H1 (cell line): ENCODE results near the gene LIPJ. TPM values are rescaled to one million over a fixed set of nuclear protein-coding genes. Genes with fewer than 3 reads are reported as not detected.

ENCODE experiments used
- GABPA ChIP-seq: IDR thresholded peaks from 2 replicates; pipeline ENCODE4 v1.6.1; 2011; ENCODE audit warnings: mild to moderate bottlenecking, low read length, moderate library complexity, borderline replicate concordance; ENCODE audit not compliant: insufficient read depth
- JUN ChIP-seq: IDR thresholded peaks from 2 replicates; pipeline ENCODE4 v1.6.1; 2011; ENCODE audit warnings: low read depth, mild to moderate bottlenecking, improper control_type of control experiment, low read length
- TAF7 ChIP-seq: optimal IDR thresholded peaks from 2 replicates; pipeline ENCODE3; 2011; ENCODE audit warnings: low read depth, mild to moderate bottlenecking, inconsistent platforms, low read length, moderate library complexity, borderline replicate concordance
- TEAD4 ChIP-seq: IDR thresholded peaks from 2 replicates; pipeline ENCODE4 v1.6.1; 2012; ENCODE audit warnings: low read depth, low read length, inconsistent platforms, mixed read lengths
- polyA plus RNA-seq, 7 experiments: library from polyadenylated mRNA; depleted of rRNA in 3 of 7; stranded (reverse) in 5 of 7; unstranded in 2 of 7; fragments of >200 nt in 5 of 7; fragments of 200-250 nt in 2 of 7; gene quantifications; 1 replicate in 5 of 7; 2 replicates in 1 of 7; 4 replicates in 1 of 7; pipeline versions ENCODE4 v1.2.1 to v1.2.3, GENCODE V29; 2011 to 2013; ENCODE audit warnings: missing spikeins in 2 of 7, mixed read lengths in 2 of 7
- total RNA-seq: library from RNA; stranded (reverse); fragmentation: NEBNext Ultra II Directional; extraction: Animal tissue kit (Norgen Biotek cat#: 25700); gene quantifications from 2 replicates; pipeline ENCODE4 v1.2.1, GENCODE V29; 2021
- TF ChIP-seq, protein P1 (sequence below): IDR thresholded peaks from 2 replicates; pipeline ENCODE4 v1.6.1; 2011; ENCODE audit warnings: low read depth, mild to moderate bottlenecking, low read length; ENCODE audit not compliant: insufficient read depth

The LIPJ gene
- total and polyA plus RNA-seq, 2 of the 8 experiments (the other 6 are each of a cell fraction or from before 2014, with no cell fraction given), result not detected

DNA sequence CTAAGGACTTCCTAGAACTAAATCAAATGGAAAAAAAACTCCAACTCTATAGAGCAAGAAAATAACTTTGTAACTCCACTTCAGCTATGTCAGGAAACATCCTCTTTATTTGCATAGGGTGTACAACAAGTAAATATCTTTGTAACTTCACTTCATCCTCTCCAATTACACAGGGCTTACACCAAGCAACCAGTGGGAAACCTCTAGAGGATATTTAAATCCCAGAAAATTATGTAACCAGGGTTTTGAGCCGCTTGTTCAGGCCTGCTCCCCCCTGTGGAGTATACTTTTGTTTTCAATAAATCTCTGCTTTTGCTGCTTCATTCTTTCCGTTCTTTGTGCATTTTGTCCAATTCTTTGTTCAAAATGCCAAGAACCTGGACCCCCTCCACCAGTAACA is 22.2 kb downstream of the LIPJ start (continued):
- TF ChIP-seq, protein P1, sequence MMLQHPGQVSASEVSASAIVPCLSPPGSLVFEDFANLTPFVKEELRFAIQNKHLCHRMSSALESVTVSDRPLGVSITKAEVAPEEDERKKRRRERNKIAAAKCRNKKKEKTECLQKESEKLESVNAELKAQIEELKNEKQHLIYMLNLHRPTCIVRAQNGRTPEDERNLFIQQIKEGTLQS, result no peak
- TF ChIP-seq TAF7, result no peak
- TF ChIP-seq TEAD4, result no peak
- no peak for TF ChIP-seq GABPA
- no peak for TF ChIP-seq JUN
